Liver (tissue), 3 donors: ENCODE measurements around the gene F13B.

ENCODE experiments used
- CTCF ChIP-seq: fragments of 150-350 bp; IDR thresholded peaks from 2 replicates; pipeline ENCODE4 v1.5.1; 2017; ENCODE audit warnings: improper control_type of control experiment, low read depth, low read length; ENCODE audit not compliant: missing input control
- RAD21 ChIP-seq, 2 donors: IDR thresholded peaks; 2 replicates each; pipeline ENCODE4 v1.6.1; 2016; ENCODE audit warnings: antibody characterized with exemption in 2 of 2, mild to moderate bottlenecking in 2 of 2
- RXRA ChIP-seq, 2 donors: IDR thresholded peaks; 2 replicates each; pipeline ENCODE4 v1.6.1; 2017 to 2018; ENCODE audit warnings: antibody characterized with exemption in 2 of 2, mild to moderate bottlenecking in 1 of 2
- TAF1 ChIP-seq: conservative IDR thresholded peaks from 2 replicates; pipeline ENCODE4 v1.6.1; 2016; ENCODE audit warnings: antibody characterized with exemption, mild to moderate bottlenecking
- donor health status: healthy.
- donor health status: healthy.

DNA sequence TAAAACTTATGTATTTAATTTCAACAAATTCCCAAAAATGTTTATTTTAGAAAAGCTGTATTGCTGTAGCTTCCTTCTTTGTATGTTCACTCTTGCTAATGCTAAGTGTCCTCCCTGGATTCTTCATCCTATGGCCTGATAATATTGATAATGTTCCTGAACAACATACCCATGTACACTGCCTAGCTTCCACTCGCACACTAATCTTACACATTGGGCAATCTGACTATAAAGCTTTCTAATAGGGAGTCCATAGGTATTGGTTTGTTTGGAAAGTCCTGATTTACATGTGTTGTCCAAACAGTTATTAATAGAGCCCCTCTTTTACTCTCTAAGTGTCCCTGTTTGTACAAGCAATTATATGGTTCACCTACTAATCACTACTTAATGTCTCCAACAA is 783 bp downstream of the F13B start:
- TF ChIP-seq CTCF (no peak), RAD21 (IDR thresholded peaks at IDR 0.05) (no peak), RXRA (IDR thresholded peaks at IDR 0.05) (no peak), TAF1 (peak; percentile 35)
